H1 (cell line): ENCODE measurements around the gene PHLDA2. TPM values are rescaled to one million over a fixed set of nuclear protein-coding genes. Genes with fewer than 3 reads are reported as not detected.

Source experiments
- BACH1 ChIP-seq: IDR thresholded peaks from 2 replicates; pipeline ENCODE4 v1.6.1; 2012; ENCODE audit warnings: low read length, improper control_type of control experiment
- CEBPB ChIP-seq: IDR thresholded peaks from 2 replicates; pipeline ENCODE4 v1.6.1; 2012; ENCODE audit warnings: low read depth, low read length
- EP300 ChIP-seq, 2 experiments: IDR thresholded peaks; 1 replicate in 1 of 2; 2 replicates in 1 of 2; pipeline ENCODE4 v1.6.1; 2011 to 2012; ENCODE audit warnings: low read depth in 2 of 2, low read length in 2 of 2, mild to moderate bottlenecking in 2 of 2, borderline replicate concordance in 1 of 2, inconsistent platforms in 1 of 2, moderate library complexity in 1 of 2
- EZH2 ChIP-seq: fragments of 200-600 bp; sonication (generic); IDR thresholded peaks from 2 replicates; pipeline ENCODE4 v1.7.1; 2012; ENCODE audit warnings: low read depth, mild to moderate bottlenecking, moderate library complexity, low read length, inconsistent platforms; ENCODE audit not compliant: severe bottlenecking
- MAX ChIP-seq: IDR thresholded peaks from 2 replicates; pipeline ENCODE4 v1.6.1; 2012; ENCODE audit warnings: inconsistent platforms
- NANOG ChIP-seq: IDR thresholded peaks from 2 replicates; pipeline ENCODE4 v1.6.1; 2011; ENCODE audit warnings: low read length, low read depth, mild to moderate bottlenecking, inconsistent platforms; ENCODE audit not compliant: insufficient read depth, poor library complexity, severe bottlenecking
- POLR2AphosphoS5 ChIP-seq: IDR thresholded peaks from 2 replicates; pipeline ENCODE4 v1.6.1; 2011; ENCODE audit warnings: low read depth, low read length
- POU5F1 ChIP-seq: IDR thresholded peaks from 2 replicates; pipeline ENCODE4 v1.6.1; 2011; ENCODE audit warnings: low read depth, mild to moderate bottlenecking, low read length, moderate library complexity
- RNF2 ChIP-seq: fragments of 200-900, 300-1000 bp; sonication (generic); IDR thresholded peaks from 2 replicates; pipeline ENCODE4 v1.7.1; 2016; ENCODE audit warnings: borderline replicate concordance, low read depth, mild to moderate bottlenecking, antibody characterized with exemption, low read length; ENCODE audit not compliant: poor library complexity, severe bottlenecking; ENCODE audit errors: missing control alignments
- SP1 ChIP-seq: IDR thresholded peaks from 2 replicates; pipeline ENCODE4 v1.6.1; 2011; ENCODE audit warnings: low read depth, low read length
- SUZ12 ChIP-seq: fragments of 200-600 bp; sonication (generic); IDR thresholded peaks from 2 replicates; pipeline ENCODE4 v1.6.1; 2012; ENCODE audit warnings: mild to moderate bottlenecking, inconsistent platforms, low read length, moderate library complexity, mixed read lengths
- TAF7 ChIP-seq: optimal IDR thresholded peaks from 2 replicates; pipeline ENCODE3; 2011; ENCODE audit warnings: low read depth, mild to moderate bottlenecking, inconsistent platforms, low read length, moderate library complexity, borderline replicate concordance
- TEAD4 ChIP-seq: IDR thresholded peaks from 2 replicates; pipeline ENCODE4 v1.6.1; 2012; ENCODE audit warnings: low read depth, low read length, inconsistent platforms, mixed read lengths
- USF2 ChIP-seq: IDR thresholded peaks from 2 replicates; pipeline ENCODE4 v1.6.1; 2011; ENCODE audit warnings: low read length, improper control_type of control experiment
- polyA plus RNA-seq, 7 experiments: library from polyadenylated mRNA; depleted of rRNA in 3 of 7; stranded (reverse) in 5 of 7; unstranded in 2 of 7; fragments of >200 nt in 5 of 7; fragments of 200-250 nt in 2 of 7; gene quantifications; 1 replicate in 5 of 7; 2 replicates in 1 of 7; 4 replicates in 1 of 7; pipeline versions ENCODE4 v1.2.1 to v1.2.3, GENCODE V29; 2011 to 2013; ENCODE audit warnings: missing spikeins in 2 of 7, mixed read lengths in 2 of 7
- total RNA-seq: library from RNA; stranded (reverse); fragmentation: NEBNext Ultra II Directional; extraction: Animal tissue kit (Norgen Biotek cat#: 25700); gene quantifications from 2 replicates; pipeline ENCODE4 v1.2.1, GENCODE V29; 2021
- TF ChIP-seq, protein P1 (sequence below): IDR thresholded peaks from 2 replicates; pipeline ENCODE4 v1.6.1; 2012; ENCODE audit warnings: inconsistent platforms

PHLDA2 gene
- total and polyA plus RNA-seq, 2 of the 8 experiments (the other 6 are each of a cell fraction or from before 2014, with no cell fraction given) = 5.2 to 7.6 TPM

GRCh38 chr11:2928605-2929530 is at the start of gene PHLDA2 (continued):
- TF ChIP-seq POU5F1 (no peak), EP300 (IDR thresholded peaks at IDR 0.05; ENCODE audit: borderline replicate concordance in 1 of 2, low read depth in 2 of 2, low read length in 2 of 2) (no peak), RNF2 (peak; percentile 37), NANOG (no peak), EZH2 (peak; percentile 91), CEBPB (no peak), SUZ12 (peak; percentile 88), TAF7 (peak; percentile 14), MAX (peak; percentile 79), SP1 (no peak), TEAD4 (0 out of 2 replicates have a peak, but pooled peaks have one; percentile 11), BACH1 (no peak), POLR2AphosphoS5 (peak; percentile 80; the same call in 1 of the 2 replicates), USF2 (no peak)
- TF ChIP-seq, protein P1, sequence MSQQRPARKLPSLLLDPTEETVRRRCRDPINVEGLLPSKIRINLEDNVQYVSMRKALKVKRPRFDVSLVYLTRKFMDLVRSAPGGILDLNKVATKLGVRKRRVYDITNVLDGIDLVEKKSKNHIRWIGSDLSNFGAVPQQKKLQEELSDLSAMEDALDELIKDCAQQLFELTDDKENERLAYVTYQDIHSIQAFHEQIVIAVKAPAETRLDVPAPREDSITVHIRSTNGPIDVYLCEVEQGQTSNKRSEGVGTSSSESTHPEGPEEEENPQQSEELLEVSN = peak; percentile 95
- TF ChIP-seq, all 59 proteins: peak for 14
